Duodenal mucosa (tissue), 2 donors: Measurements from ENCODE around the gene UCK1.

Experiments
- H3K27ac ChIP-seq: one replicate; pipeline ENCODE4 v1.7.0; 2013; ENCODE audit warnings: low read depth, low read length
- H3K27me3 ChIP-seq, 2 donors: one replicate each; pipeline ENCODE4 v1.7.0; 2013; ENCODE audit warnings: low read length in 2 of 2, control low read depth in 1 of 2; ENCODE audit not compliant: insufficient read depth in 2 of 2, control insufficient read depth in 1 of 2
- H3K36me3 ChIP-seq, 2 donors: one replicate each; pipeline ENCODE4 v1.7.0; 2013; ENCODE audit warnings: low read length in 2 of 2, control low read depth in 1 of 2; ENCODE audit not compliant: insufficient read depth in 2 of 2, control insufficient read depth in 1 of 2
- H3K4me1 ChIP-seq, 2 donors: one replicate each; pipeline ENCODE4 v1.7.0; 2013; ENCODE audit warnings: low read length in 2 of 2, control low read depth in 1 of 2; ENCODE audit not compliant: insufficient read depth in 2 of 2, control insufficient read depth in 1 of 2
- H3K4me3 ChIP-seq, 2 donors: one replicate each; pipeline ENCODE4 v1.7.0; 2013; ENCODE audit warnings: low read length in 2 of 2, low read depth in 1 of 2
- H3K9ac ChIP-seq, 2 donors: one replicate each; pipeline ENCODE4 v1.7.0; 2013; ENCODE audit warnings: low read length in 2 of 2, low read depth in 1 of 2
- H3K9me3 ChIP-seq, 2 donors: one replicate each; pipeline ENCODE4 v1.7.0; 2013; ENCODE audit warnings: low read length in 2 of 2, control low read depth in 1 of 2; ENCODE audit not compliant: control insufficient read depth in 1 of 2

Gene UCK1

GRCh38 chr9:131567910-131568309 lies 36.8 kb upstream of the UCK1 start:
- no peak overlapping the region for H3K9ac ChIP-seq
- H3K9me3 ChIP-seq = no peaks in the 10 kb centered on the region
- H3K4me3 ChIP-seq = no peak overlapping the region
- H3K27me3 ChIP-seq = no peaks in the 10 kb centered on the region
- no peaks in the 10 kb centered on the region for H3K4me1 ChIP-seq
- no peak overlapping the region for H3K27ac ChIP-seq
- H3K36me3 ChIP-seq = peaks cover 3 to 10% of the 10 kb centered on the region in 2 donors

GRCh38 chr9:131566158-131566557 lies 35.1 kb upstream of the UCK1 start:
- Histone ChIP-seq H3K27me3 (no peaks in the 10 kb centered on the region), H3K27ac (no peak overlapping the region), H3K4me3 (no peak overlapping the region), H3K9me3 (no peaks in the 10 kb centered on the region), H3K9ac (no peak overlapping the region), H3K4me1 (no peaks in the 10 kb centered on the region), H3K36me3 (peaks cover 0 to 9% of the 10 kb centered on the region in 2 donors)

- Histone ChIP-seq H3K4me1 (no peaks in the 10 kb centered on the region), H3K36me3 (peaks cover 0 to 7% of the 10 kb centered on the region in 2 donors), H3K27me3 (no peaks in the 10 kb centered on the region), H3K9me3 (no peaks in the 10 kb centered on the region), H3K9ac (no peak overlapping the region), H3K4me3 (no peak overlapping the region), H3K27ac (no peak overlapping the region)
These were observed 34.3 kb upstream of the UCK1 start for GRCh38 chr9:131565369-131565768.

GRCh38 chr9:131562032-131562959 lies 31.2 kb upstream of the UCK1 start:
- Histone ChIP-seq H3K4me3 (no peak overlapping the region), H3K27me3 (no peaks in the 10 kb centered on the region), H3K9ac (no peak overlapping the region), H3K4me1 (no peaks in the 10 kb centered on the region), H3K36me3 (no peaks in the 10 kb centered on the region), H3K27ac (no peak overlapping the region), H3K9me3 (no peaks in the 10 kb centered on the region)

GRCh38 chr9:131559421-131560000 lies 28.4 kb upstream of the UCK1 start:
- H3K9ac ChIP-seq = no peak overlapping the region
- peaks cover 0 to 4% of the 10 kb centered on the region in 2 donors for H3K27me3 ChIP-seq
- H3K9me3 ChIP-seq = no peaks in the 10 kb centered on the region
- no peak overlapping the region for H3K4me3 ChIP-seq
- no peaks in the 10 kb centered on the region for H3K36me3 ChIP-seq
- H3K4me1 ChIP-seq = no peaks in the 10 kb centered on the region
- H3K27ac ChIP-seq = no peak overlapping the region

GRCh38 chr9:131557855-131558548 lies 26.9 kb upstream of the UCK1 start:
- Histone ChIP-seq H3K27ac (no peak overlapping the region), H3K36me3 (no peaks in the 10 kb centered on the region), H3K4me1 (no peaks in the 10 kb centered on the region), H3K4me3 (no peak overlapping the region), H3K27me3 (peaks cover 0 to 13% of the 10 kb centered on the region in 2 donors), H3K9ac (no peak overlapping the region), H3K9me3 (no peaks in the 10 kb centered on the region)

- no peaks in the 10 kb centered on the region for H3K36me3 ChIP-seq
- no peak overlapping the region for H3K9ac ChIP-seq
- H3K27ac ChIP-seq = no peak overlapping the region
- no peak overlapping the region for H3K4me3 ChIP-seq
- no peaks in the 10 kb centered on the region for H3K4me1 ChIP-seq
- peaks cover 0 to 13% of the 10 kb centered on the region in 2 donors for H3K27me3 ChIP-seq
- H3K9me3 ChIP-seq = no peaks in the 10 kb centered on the region
These were observed 25.0 kb upstream of the UCK1 start for GRCh38 chr9:131555841-131556673.

GRCh38 chr9:131554843-131555351 lies 23.8 kb upstream of the UCK1 start:
- no peaks in the 10 kb centered on the region for H3K9me3 ChIP-seq
- H3K27ac ChIP-seq = no peak overlapping the region
- no peak overlapping the region for H3K4me3 ChIP-seq
- no peaks in the 10 kb centered on the region for H3K36me3 ChIP-seq
- H3K9ac ChIP-seq = no peak overlapping the region
- no peaks in the 10 kb centered on the region for H3K4me1 ChIP-seq
- H3K27me3 ChIP-seq = peaks cover 0 to 13% of the 10 kb centered on the region in 2 donors

- H3K9me3 ChIP-seq = no peaks in the 10 kb centered on the region
- peaks cover 0 to 13% of the 10 kb centered on the region in 2 donors for H3K27me3 ChIP-seq
- no peaks in the 10 kb centered on the region for H3K36me3 ChIP-seq
- no peak overlapping the region for H3K27ac ChIP-seq
- no peaks in the 10 kb centered on the region for H3K4me1 ChIP-seq
- H3K9ac ChIP-seq = no peak overlapping the region
- H3K4me3 ChIP-seq = no peak overlapping the region
These were observed 23.2 kb upstream of the UCK1 start for GRCh38 chr9:131554087-131554842.
